Panc1 (cell line): ENCODE measurements around the gene ANKRD13D.

Source experiments
- POLR2AphosphoS5 ChIP-seq: IDR thresholded peaks from 2 replicates; pipeline ENCODE4 v1.6.1; 2012; ENCODE audit warnings: mild to moderate bottlenecking, low read depth, low read length, moderate library complexity
- SIN3A ChIP-seq: IDR thresholded peaks from 2 replicates; pipeline ENCODE4 v1.6.1; 2012; ENCODE audit warnings: low read depth, mild to moderate bottlenecking, low read length, moderate library complexity, borderline replicate concordance; ENCODE audit not compliant: insufficient read depth
- TCF7L2 ChIP-seq: IDR thresholded peaks from 2 replicates; pipeline ENCODE4 v1.6.1; 2011; ENCODE audit warnings: mild to moderate bottlenecking, low read depth, low read length, inconsistent platforms
- TF ChIP-seq, protein P1 (sequence below): fragments of 450-650 bp; IDR thresholded peaks from 2 replicates; pipeline ENCODE4 v1.5.1; 2017; ENCODE audit warnings: mild to moderate bottlenecking
- TF ChIP-seq, protein P2 (sequence below), 2 experiments: IDR thresholded peaks; 2 replicates each; pipeline ENCODE4 v1.6.1; 2011 to 2012; ENCODE audit warnings: low read depth in 2 of 2, control low read depth in 1 of 2, low read length in 1 of 2, mild to moderate bottlenecking in 1 of 2, moderate library complexity in 1 of 2; ENCODE audit not compliant: insufficient read depth in 1 of 2

- TF ChIP-seq, protein P1, sequence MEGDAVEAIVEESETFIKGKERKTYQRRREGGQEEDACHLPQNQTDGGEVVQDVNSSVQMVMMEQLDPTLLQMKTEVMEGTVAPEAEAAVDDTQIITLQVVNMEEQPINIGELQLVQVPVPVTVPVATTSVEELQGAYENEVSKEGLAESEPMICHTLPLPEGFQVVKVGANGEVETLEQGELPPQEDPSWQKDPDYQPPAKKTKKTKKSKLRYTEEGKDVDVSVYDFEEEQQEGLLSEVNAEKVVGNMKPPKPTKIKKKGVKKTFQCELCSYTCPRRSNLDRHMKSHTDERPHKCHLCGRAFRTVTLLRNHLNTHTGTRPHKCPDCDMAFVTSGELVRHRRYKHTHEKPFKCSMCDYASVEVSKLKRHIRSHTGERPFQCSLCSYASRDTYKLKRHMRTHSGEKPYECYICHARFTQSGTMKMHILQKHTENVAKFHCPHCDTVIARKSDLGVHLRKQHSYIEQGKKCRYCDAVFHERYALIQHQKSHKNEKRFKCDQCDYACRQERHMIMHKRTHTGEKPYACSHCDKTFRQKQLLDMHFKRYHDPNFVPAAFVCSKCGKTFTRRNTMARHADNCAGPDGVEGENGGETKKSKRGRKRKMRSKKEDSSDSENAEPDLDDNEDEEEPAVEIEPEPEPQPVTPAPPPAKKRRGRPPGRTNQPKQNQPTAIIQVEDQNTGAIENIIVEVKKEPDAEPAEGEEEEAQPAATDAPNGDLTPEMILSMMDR = no peak
- TF ChIP-seq SIN3A (no peak), TCF7L2 (no peak), POLR2AphosphoS5 (no peak)
- TF ChIP-seq, protein P2, sequence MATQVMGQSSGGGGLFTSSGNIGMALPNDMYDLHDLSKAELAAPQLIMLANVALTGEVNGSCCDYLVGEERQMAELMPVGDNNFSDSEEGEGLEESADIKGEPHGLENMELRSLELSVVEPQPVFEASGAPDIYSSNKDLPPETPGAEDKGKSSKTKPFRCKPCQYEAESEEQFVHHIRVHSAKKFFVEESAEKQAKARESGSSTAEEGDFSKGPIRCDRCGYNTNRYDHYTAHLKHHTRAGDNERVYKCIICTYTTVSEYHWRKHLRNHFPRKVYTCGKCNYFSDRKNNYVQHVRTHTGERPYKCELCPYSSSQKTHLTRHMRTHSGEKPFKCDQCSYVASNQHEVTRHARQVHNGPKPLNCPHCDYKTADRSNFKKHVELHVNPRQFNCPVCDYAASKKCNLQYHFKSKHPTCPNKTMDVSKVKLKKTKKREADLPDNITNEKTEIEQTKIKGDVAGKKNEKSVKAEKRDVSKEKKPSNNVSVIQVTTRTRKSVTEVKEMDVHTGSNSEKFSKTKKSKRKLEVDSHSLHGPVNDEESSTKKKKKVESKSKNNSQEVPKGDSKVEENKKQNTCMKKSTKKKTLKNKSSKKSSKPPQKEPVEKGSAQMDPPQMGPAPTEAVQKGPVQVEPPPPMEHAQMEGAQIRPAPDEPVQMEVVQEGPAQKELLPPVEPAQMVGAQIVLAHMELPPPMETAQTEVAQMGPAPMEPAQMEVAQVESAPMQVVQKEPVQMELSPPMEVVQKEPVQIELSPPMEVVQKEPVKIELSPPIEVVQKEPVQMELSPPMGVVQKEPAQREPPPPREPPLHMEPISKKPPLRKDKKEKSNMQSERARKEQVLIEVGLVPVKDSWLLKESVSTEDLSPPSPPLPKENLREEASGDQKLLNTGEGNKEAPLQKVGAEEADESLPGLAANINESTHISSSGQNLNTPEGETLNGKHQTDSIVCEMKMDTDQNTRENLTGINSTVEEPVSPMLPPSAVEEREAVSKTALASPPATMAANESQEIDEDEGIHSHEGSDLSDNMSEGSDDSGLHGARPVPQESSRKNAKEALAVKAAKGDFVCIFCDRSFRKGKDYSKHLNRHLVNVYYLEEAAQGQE (IDR thresholded peaks at IDR 0.05; ENCODE audit: insufficient read depth in 1 of 2, low read depth in 2 of 2, low read length in 1 of 2) = no peak
Observed at GRCh38 chr11:67255864-67256263, 33.2 kb upstream of the ANKRD13D start.
